GM18867 (cell line): ENCODE results near the gene AHCTF1.

Experiments
- ATAC-seq: cut with Tn5 transposase; IDR thresholded peaks from one replicate; pipeline ENCODE4 v1.9.1; 2021; ENCODE audit warnings: mild to moderate bottlenecking, moderate library complexity; ENCODE audit not compliant: unreplicated experiment

The AHCTF1 gene

GRCh38 chr1:246801241-246802020 is 130.3 kb downstream of the AHCTF1 start:
- no peak for ATAC-seq

- no peak for ATAC-seq
These were observed 131.0 kb downstream of the AHCTF1 start for GRCh38 chr1:246800756-246801155.

- ATAC-seq = no peak
These were observed 131.4 kb downstream of the AHCTF1 start for GRCh38 chr1:246800356-246800755.

- no peak for ATAC-seq
These were observed 132.9 kb downstream of the AHCTF1 start for GRCh38 chr1:246798606-246799496.

- ATAC-seq = no peak
These were observed 133.6 kb downstream of the AHCTF1 start for GRCh38 chr1:246798107-246798506.

- no peak for ATAC-seq
These were observed 134.2 kb downstream of the AHCTF1 start for GRCh38 chr1:246797597-246797996.

- ATAC-seq = no peak
These were observed 134.6 kb downstream of the AHCTF1 start for GRCh38 chr1:246797157-246797556.

GRCh38 chr1:246795906-246796694 is 135.6 kb downstream of the AHCTF1 start:
- ATAC-seq = no peak

- ATAC-seq = no peak
These were observed 136.7 kb downstream of the AHCTF1 start for GRCh38 chr1:246794828-246795671.

GRCh38 chr1:246794048-246794827 is 137.5 kb downstream of the AHCTF1 start:
- no peak for ATAC-seq

- ATAC-seq = no peak
These were observed 138.3 kb downstream of the AHCTF1 start for GRCh38 chr1:246793356-246793896.

GRCh38 chr1:246792603-246793002 is 139.1 kb downstream of the AHCTF1 start:
- no peak for ATAC-seq

- ATAC-seq = no peak
These were observed 140.3 kb downstream of the AHCTF1 start for GRCh38 chr1:246791303-246791918.

GRCh38 chr1:246790833-246791232 is 140.9 kb downstream of the AHCTF1 start:
- no peak for ATAC-seq

GRCh38 chr1:246790364-246790763 is 141.4 kb downstream of the AHCTF1 start:
- no peak for ATAC-seq

- ATAC-seq = no peak
These were observed 142.1 kb downstream of the AHCTF1 start for GRCh38 chr1:246789454-246790339.
